ENCODE results near the gene RALGPS2.

Gene RALGPS2, protein sequence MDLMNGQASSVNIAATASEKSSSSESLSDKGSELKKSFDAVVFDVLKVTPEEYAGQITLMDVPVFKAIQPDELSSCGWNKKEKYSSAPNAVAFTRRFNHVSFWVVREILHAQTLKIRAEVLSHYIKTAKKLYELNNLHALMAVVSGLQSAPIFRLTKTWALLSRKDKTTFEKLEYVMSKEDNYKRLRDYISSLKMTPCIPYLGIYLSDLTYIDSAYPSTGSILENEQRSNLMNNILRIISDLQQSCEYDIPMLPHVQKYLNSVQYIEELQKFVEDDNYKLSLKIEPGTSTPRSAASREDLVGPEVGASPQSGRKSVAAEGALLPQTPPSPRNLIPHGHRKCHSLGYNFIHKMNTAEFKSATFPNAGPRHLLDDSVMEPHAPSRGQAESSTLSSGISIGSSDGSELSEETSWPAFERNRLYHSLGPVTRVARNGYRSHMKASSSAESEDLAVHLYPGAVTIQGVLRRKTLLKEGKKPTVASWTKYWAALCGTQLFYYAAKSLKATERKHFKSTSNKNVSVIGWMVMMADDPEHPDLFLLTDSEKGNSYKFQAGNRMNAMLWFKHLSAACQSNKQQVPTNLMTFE

DNA sequence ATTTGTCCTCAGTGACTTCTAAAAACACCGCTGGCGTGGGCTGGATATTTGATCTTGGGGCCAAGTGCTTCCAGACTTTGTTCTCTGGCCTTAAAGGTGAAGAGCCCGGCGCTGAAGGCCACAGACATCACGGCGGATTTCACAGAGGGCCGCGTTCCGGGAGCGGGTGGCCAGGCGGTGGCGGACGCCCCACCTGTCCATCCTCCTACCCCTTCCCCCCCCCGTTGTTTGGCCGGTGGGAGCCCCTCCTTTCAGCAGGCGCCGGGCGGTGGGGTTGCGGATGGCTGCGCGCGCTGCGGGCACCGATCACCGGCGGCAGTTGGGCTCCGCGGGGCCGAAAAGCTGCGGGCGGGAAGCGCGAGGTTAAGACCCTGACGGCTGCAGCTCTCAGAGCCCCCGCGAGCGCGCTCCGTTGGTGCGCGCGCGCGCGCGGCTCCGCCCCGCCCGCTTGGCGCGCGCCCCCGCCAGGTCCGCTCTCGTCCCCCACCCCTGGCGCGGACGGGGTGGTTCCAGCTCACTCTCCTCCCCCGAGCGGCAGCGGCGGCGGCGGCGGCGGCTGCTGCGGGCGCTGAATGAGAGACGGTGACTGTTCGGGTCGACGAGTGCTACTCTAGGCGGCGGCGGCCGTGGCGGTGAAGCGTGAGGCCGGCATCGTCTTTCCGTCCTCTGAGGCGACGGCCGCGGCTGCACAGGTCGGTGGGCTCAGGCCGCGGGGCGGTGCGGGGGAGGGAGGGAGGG, at the start of gene RALGPS2:
RALGPS2 (plus strand) TSS at position 517 of the 738 bp plus-strand sequence. CDS start 51,521 bp downstream, outside the sequence.
- DNase-seq = peak; percentile 77

DNA sequence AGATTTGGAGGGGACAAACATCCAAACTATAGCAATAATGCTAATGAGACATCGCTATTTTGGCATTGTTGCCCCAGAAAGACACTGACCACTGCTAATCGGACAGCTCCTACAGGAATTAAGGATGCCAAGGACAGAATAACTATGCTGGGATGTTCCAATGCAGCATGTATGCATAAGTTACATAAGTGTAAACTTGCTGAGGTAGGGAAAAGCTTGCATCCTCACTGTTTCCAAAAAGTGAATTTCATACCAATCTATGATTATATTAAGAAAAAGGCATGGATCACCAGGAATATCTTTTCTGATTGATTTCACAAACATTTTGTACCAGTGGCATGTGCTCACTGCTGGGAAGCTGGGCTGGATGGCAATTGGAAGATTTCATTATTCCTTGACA, 45.8 kb upstream of the RALGPS2 start:
- DNase-seq = no peak

DNA sequence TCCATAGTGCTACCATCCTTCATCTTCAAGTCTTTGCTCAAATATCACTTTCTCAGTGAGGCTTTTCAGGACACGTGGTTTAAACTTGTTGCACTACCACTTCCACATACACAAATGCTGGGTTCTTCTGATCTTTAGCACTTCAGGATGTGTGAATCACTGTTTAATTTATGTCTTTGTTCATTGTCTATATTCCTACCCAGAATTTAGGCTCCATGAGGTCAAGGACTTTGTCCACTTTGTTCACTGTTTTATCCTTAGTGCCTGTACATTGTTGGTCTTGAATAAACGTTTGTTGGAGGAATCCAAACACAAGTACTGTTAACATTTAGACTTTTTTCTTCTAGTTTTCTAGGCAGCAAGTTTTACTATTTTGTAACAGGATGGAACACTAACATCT, 42.6 kb upstream of the RALGPS2 start:
- DNase-seq = no peak

DNA sequence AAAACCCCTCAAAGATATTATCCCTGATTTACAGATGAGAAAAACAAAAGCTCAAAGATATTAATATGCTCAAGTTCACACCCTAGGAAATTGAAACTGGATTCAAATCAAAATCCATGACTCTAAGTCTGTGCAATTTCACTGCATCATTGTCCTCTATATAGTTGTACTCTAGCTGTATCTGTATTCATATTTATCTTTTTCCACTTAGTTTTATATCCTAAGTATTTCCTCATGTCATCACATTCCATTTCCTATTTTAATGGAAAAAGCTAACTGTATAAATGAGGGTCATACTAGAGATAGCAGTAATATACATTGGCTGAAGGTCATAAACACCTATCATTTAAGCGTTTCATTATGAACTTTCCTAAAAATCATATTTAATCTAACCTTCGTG, 42.2 kb upstream of the RALGPS2 start:
- DNase-seq = no peak

DNA sequence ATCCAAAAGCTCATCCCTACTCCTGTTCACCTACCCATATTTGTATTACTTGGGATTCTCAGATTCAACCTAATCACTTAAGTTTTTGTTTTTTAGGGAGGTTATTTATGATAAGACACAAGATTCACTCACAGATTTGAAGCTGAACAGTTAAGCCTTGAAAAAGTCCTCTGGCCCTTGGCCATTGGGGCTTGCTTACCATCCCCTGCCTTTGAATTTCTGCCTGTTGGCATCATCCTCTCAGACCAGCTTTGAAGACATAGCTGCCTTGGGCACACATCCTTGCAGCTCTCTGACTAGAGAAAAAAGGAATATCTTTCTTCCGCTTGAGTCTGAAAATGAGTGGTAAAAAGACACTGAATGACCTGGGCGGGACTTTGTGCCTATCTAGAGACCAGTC, 41.8 kb upstream of the RALGPS2 start:
- DNase-seq = no peak

DNA sequence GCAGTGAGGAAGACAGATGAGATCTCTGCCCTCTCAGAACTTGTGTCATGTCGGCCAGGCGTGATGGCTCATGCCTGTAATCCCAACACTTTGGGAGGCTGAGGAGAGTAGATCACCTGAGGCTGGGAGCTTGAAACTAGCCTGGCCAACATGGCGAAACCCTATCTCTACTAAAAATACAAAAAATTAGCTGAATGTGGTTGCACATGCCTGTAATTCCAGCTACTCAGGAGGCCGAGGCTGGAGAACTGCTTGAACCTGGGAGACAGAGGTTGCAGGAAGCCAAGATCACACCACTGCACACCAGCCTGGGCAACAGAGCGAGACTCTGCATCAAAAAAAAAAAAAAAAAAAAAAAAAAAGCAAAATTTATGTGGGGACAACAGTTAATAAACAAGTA, 40.9 kb upstream of the RALGPS2 start:
- no peak for DNase-seq

DNA sequence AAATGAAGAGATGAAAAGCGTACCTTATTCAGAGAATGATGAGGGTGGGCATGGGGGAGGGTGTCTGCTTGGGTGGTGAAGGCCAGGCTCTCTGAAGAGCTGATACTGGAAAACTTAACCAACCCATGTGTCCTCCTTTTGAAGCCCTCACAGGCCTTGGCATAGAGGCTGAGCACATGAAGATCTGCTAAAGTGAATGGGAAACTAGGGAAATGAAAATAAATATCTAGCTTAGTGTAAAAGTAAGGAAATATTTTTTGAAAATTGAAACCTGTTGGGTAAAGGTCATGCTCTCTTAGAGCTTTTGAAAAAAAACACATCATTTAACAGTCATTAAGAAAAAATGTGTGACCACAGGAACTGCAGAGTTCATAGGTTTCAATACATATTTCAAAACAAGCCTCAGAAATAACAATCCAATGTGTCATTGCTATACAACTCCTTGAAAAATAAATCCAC, 40.5 kb upstream of the RALGPS2 start:
- DNase-seq = no peak

DNA sequence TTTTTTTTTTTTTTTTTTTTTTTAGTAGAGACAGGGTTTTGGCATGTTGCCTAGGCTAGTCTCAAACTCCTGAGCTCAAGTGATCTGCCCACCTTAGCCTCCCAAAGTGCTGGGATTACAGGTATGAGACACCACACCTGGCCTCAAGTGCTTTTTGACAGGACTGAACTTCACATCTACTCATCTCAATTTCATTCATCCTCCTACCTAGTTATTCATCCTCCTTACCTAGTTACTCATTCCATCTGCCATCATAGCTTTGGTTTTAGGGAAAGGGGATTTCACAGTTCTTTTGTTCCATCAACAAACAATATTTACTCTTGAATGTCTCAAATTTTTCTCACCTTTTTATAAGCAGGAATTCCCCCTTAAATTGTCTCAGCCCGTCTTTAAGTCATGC, 38.6 kb upstream of the RALGPS2 start:
- no peak for DNase-seq

DNA sequence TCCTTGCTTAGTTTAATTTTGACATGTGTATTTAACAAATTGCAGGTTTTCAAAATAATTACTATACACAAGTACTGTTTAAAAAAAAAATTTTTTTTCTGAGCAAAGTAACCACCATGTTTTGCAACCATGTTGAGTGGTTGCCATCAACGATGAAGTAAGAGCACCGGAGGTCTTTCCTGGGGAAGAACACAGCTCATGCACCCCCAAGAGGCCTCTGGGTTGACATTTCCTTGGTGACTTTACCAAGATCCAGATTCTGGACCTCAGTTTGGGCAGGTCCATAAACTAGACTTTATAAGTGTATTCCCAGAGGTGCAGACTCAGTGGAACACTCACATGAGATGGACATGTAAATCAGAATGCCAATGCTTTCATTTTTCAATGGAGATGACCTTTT, 36.8 kb upstream of the RALGPS2 start:
- DNase-seq = no peak

DNA sequence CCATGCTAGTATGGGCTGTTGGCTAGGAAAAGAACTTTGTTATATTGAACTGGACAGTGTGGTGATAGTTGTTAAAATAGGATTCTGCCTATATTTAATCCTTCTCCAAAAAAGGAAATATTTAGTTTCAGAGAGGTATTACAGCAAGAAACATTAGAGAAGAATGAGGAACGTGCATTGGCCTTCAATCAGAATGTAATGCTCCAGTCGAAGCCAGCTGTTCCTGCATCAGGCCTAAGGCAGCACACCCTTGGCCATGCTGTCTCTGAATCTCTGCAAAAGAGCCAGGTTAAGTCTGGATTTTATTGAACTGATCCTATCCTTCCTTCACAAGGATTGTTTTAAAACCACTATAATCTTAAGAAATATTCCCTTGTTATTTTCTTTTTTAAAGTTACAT, 35.3 kb upstream of the RALGPS2 start:
- DNase-seq = no peak

DNA sequence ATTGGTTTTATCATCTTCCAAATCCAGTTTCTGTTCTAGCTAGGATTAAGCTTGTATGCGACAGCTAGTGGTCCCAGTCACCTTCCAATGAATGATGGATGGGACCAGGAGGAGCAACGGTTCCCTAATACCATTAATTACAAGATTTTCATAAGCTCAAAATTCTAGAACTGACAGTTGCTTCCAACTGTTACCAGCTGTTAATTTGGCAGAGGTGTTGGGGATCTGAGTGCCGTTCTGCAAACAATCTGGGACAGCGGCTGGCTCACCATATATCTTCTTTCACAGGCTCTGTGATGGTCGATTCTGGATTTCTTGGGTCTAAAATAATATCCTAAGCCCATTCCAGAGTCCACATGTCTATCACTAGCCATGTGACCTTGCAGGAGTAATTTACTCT, 34.5 kb upstream of the RALGPS2 start:
- DNase-seq = no peak

DNA sequence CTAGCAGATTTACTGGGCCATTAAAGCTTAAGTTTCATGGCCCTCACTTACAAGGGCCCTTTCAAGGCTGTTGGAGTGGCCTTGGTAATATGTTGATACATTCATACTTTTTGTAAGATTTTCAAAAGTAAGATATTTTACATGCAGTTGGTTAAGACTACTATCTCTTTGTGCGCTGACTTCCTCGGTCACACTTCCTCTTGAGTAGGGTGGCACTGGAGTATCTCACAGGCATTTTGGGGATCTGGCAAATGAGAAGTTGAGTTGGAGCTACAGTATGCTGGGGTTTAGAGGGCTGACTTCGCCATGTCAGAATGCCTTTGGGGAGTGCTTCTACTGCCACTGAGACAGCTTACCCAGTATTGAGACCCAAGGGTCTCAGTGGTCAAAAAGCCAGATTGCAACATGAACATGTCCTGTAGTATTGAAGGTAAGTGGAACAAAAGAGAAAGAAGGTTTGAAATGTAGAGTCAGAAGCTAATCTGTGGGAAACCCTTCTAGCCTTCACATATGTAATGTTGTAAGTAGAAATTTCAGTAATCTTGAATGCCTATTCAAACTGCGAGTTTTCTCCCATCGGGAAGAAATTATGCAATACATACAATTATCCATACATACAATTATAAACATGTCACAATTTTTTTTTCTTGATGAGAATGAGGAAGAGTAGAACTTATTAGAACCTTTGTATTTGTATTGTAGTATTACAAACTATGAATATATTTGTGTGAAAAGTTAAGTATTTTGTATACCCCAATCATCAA, 32.3 kb upstream of the RALGPS2 start:
- DNase-seq = no peak

DNA sequence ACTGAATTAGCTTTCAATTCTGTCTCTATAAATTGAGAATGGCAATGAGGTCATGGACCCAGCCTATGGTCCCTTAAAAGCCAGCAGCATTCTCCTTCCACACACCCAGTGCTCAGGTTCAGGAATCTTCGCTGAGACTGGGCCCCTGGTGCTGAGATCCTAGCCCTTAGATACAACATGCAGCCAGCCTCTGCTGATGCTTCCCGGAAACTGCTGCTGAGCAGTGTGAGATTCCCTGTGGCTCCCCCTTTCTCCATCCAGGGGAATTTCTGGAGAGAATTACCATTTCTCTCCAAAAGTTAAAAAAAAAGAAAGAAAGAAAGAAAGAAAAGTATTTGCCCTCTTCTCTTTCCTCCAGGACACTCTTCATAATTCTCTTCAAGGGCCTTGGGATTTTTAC, 31.7 kb upstream of the RALGPS2 start:
- DNase-seq = no peak

DNA sequence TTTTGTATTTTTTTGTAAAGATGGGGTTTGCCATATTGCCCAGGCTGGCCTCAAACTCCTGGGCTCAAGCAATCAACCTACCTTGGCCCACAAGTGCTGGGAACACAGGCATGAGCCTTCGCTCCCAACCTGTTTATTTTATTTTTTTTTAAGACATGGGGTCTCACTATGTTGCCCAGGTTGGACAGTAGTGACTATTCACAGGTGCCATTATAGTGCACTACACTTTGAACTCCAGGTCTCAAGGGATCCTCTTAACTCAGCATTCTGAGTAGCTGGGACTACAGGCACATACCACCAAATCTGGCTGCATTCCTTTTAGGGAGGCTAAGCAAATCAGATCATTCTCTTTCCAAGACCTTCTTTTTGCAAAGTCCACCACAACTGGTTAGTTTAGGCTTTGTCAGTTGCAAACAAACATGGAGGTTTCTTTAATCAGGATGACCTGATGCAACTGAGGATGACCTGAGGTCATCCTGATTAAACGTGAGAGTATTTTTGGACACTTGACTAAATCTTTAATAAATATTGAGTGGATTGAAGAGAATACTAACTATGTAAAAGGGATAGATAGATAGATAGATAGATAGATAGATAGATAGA, 30.0 kb upstream of the RALGPS2 start:
- no peak for DNase-seq

DNA sequence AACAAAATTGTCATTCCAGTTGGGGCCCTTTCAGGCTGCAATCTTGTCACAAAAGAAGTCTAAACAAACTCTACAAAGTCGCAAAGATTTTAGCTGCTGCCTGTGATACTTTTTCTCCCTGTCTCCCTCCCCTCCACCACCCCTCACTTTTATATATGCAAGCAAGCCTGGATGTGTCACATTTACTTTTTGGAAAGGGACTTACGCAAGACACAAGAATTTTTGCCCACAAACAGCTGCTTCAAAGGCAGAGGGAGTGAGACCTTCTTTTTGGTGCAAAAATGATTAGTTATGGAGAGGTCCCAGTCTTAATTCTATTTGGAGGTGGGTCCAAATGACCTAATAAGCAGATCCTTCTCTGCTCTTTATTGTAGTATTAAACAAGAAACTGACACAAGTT, 22.9 kb upstream of the RALGPS2 start:
- no peak for DNase-seq

DNA sequence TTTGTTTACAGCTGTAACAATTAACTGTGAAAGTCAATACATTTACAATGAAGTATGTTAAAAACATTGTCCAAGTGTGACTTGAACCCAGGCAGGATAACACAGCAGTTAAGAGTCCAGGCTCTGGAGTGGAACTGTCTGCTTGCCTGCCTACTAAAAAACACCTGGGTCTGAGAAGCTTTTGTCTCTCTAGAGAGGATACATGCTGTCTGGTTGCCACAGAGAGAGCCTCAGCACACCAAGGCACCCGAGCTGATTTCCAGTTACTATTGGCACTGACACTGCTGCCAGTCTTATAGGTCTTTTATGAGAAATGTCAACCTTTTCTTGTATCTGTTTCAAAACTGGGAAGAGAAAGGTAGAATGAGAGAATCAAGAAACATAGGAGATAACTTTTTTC, 20.2 kb upstream of the RALGPS2 start:
- DNase-seq = no peak

DNA sequence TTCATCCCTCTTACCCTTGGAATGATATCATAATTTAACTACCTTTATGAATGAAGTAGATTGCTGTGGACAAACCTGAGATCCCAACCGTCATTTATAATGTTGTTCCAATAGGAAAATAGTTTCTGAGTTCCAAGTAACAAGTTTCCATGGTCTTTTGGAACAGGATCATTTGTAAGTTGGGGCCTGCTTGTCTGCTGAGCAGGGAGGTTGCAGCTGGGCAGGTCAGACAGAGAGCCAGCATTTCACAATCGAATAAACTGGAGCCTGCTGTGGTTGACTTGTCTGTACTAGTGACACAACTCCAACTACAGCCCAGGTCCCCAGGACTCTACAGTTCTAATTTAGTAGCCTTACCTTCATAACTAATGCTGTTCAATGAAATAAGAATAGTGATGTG, 18.6 kb upstream of the RALGPS2 start:
- no peak for DNase-seq

DNA sequence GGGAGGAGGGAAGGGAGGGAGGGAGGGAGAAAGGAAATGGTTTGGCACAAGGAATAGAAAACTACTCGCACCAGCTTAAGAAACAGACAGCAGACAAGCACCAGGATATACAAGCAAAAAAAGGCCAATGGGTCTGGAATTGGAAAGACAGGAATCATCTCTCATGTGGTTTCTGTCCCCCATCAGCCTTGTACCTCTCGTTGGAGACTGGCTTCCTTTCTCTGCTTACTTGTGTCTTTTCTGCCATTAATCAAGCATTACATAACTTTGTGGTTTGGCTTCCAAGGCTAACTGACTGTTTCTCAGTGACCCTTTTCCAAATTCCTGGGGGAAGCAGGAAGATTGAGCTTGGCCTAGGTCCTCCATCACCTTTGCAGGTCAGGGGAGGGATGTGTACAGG, 11.8 kb upstream of the RALGPS2 start:
- DNase-seq = no peak

DNA sequence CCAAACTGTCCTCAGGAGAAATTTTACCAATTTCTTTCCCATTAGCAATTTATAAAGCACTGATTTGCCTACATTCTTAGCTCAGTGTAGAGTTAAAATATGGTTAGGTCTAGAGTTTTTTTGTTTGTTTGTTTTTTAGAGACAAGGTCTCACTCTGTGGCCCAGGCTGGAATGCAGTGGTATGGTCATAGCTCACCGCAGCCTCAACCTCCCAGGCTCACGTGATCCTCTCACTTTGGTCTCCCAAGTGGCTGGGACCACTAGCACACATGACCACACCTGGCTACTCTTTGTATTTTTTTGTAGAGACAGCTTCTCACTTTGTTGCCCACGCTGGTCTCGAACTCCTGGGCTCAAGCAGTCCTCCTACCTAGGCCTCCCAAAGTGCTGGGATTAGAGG, 10.6 kb upstream of the RALGPS2 start:
- DNase-seq = no peak

DNA sequence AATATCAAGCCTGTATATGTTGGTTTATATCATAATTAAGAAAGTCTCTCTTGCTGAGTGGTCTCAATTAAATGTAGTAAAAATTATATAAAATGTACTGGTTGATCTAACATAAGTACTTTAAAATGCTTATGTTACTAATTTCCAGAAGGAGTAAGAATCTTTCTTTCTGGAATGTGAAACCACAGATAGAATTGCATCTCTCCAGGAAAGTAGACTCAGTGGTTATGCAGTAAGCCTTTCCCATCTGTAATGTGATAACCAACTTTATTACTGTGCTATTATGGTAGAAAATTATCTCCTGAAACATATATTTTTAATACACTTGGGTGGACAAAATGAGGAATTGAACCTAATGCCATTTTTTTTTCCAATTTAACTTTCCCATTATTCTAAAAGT, 8.9 kb upstream of the RALGPS2 start:
- no peak for DNase-seq

DNA sequence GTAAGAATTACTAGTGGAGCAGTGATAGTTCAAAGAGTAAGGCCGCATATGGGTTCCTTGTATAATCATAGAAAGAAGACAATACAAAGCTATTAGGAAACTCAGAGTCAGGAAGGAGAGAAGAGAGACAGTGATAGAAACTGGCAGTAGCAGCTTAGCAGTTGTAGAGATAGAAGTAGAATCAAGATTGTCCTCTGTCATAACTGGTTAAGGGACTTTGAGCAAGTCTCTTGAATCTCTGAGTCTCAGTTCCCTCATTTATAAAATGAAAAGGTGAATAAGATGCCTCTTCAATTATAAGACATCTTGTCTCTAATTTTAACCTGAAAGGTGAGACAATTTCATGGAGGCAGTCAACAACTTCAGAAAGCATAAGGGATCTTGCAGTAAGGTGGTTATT, 6.5 kb upstream of the RALGPS2 start:
- no peak for DNase-seq

DNA sequence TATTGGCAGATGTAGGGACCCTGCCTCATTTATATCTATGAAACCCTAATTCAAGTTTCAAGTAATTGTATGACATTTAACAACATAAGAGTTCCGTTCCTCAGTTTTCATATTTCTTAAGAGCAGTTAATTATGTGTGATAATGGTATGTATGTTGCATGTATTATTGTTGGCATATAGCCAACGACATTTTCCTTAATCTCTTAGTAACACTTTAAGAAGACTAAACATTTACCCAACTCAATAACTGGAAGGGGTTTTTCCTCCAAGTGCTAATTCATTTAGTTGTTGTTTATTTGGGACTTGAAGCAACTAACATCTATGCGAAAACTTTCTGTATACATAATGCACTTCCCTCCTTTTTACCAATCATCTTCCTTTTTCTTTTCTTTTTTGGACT, 1.5 kb upstream of the RALGPS2 start:
- DNase-seq = no peak

DNA sequence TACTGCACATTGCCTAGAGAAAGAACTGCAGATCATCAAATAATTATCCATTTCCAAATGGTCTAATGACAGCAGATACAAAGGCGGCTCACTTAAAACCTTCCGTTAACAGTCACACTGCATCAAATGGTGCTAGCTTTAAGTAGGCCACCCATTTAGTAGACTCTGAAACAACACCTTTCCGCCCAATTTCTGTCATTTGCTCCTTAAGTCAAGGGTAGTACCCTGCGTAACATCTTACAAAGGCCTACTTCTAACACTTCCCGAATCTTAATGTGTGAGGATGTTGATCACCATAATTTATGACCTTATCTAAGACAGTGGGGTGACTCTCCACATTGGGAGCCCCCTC, 692 bp upstream of the RALGPS2 start:
- no peak for DNase-seq

All from COR-L47 (cell line).